IPS-18c (cell line): ENCODE data around the gene MBOAT7.
"Not testable (repeated sequence)": the region's sequence is repeated elsewhere in the genome, so short reads cannot be mapped to it uniquely, and the experiment has no call there.

ENCODE experiments used
- H3K4me3 ChIP-seq: 2 replicates; pipeline ENCODE4 v1.7.0; 2013; ENCODE audit warnings: low read depth, mild to moderate bottlenecking, low read length, moderate library complexity; ENCODE audit not compliant: insufficient read depth
- H3K9me3 ChIP-seq: one replicate; pipeline ENCODE4 v1.6.1; 2013; ENCODE audit warnings: mild to moderate bottlenecking, low read length, moderate library complexity; ENCODE audit not compliant: control insufficient read depth, insufficient read depth

Gene MBOAT7

DNA sequence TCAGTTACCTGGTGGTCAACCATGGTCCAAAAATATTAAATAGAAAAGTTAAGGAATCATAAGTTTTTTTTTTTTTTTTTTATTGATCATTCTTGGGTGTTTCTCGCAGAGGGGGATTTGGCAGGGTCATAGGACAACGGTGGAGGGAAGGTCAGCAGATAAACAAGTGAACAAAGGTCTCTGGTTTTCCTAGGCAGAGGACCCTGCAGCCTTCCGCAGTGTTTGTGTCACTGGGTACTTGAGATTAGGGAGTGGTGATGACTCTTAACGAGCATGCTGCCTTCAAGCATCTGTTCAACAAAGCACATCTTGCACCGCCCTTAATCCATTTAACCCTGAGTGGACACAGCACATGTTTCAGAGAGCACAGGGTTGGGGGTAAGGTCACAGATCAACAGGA, 24.8 kb upstream of the MBOAT7 start:
- not testable (repeated sequence) for H3K9me3 ChIP-seq, H3K4me3 ChIP-seq

DNA sequence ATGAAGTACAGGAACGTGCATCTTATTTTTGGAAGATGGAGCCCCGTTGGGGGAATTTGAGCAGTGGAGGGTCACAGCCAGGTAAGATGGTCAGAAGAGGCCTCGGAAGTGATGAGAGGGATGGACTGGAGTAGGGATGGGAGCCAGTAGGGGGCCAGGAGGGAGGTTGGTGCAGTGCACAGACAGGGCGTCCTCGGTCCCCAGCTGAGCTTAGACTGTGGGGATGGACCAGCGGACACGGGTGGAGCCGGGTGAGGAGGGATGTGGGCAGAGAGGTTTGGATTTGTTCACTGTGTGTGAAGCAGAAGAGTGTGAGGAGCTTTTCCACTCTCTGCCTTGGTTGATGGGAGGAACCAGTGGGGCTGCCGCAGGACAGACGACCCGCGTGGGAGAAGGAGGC, 21.9 kb upstream of the MBOAT7 start:
- Histone ChIP-seq H3K9me3 (no peaks in the 10 kb centered on the region), H3K4me3 (no peak overlapping the region)

DNA sequence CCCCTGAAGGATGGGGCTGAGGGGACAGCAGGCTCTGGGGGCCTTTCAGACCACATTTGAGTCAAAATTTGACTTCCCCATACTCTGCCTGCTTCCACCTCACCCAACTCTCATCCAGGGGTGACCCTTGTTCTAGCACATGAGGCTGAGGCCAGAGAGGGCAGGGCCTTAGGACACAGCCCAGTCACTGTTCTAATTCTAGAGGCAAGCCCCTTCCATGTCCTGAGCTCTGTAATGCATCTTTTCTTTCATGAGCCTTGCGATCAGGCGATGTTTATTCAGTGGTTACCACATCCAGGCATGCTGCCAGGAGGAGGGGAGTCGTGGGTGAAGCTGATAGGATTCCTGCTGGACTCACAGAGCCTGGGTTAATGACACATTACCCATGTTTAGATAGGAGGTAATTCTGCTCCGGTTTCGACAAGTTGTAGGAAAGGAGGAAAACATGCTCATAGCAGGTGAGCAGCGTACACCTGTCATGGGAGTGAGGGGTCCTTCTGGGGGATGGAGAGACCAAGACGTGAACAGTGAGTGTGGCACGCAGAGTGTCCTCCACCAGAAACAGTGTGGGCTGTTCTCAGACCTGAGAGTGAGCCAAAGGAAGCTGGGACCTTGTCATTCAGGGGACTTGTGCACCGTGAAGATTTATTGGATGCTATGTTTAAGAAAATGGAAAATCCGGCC, 20.6 kb upstream of the MBOAT7 start:
- no peak overlapping the region for H3K4me3 ChIP-seq
- no peaks in the 10 kb centered on the region for H3K9me3 ChIP-seq

DNA sequence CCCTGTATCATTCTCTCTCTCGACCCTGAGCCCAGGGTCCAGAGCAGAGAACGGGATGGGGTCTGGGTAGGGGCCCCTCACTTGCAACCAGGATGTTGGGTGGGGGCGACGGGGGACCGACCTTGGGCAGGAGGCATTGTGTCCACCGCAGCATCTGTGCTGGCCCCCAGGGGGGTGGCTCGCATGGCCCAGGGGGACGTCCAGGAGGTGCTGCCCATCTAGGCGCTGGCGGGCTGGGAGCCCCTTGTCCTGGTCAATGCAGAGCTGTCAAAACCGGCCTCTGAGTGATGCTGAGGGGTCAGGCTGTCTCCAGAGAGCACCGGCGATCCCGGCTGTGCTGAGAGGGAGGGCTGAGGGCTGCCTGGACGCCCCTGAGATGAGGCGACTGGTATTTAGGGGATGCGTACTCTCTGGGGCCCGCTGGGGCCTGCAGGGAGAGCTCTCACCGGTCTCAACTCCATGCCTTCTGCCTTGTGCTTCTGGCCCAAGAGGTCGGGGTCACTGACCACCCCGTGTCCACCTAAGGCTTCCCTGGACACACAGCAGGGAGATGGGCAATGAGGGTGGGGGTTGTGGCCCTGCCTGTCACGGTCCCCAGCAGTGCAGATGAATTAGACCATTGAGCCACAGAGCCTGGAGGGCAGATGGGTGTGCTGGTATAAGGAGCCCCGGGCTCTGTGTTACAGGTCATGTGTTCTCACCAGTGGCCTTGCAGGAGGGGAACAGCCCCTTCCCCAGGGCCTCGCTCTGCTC, 19.9 kb upstream of the MBOAT7 start:
- H3K9me3 ChIP-seq, result no peaks in the 10 kb centered on the region
- no peak overlapping the region for H3K4me3 ChIP-seq

DNA sequence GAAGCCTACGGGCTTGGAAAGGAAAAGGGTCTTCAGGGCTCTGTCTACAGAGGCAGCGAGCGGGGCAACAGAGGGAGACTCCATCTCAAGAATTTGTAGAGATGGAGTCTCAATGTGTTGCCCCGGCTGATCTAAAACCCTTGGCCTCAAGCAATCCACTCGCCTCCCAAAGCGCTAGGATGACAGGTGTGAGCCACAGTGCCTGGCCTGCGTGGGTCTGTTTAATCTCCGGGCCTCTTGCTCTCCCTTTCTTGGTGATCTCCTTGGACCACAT, 19.3 kb upstream of the MBOAT7 start:
- Histone ChIP-seq H3K4me3 (no peak overlapping the region), H3K9me3 (no peaks in the 10 kb centered on the region)

DNA sequence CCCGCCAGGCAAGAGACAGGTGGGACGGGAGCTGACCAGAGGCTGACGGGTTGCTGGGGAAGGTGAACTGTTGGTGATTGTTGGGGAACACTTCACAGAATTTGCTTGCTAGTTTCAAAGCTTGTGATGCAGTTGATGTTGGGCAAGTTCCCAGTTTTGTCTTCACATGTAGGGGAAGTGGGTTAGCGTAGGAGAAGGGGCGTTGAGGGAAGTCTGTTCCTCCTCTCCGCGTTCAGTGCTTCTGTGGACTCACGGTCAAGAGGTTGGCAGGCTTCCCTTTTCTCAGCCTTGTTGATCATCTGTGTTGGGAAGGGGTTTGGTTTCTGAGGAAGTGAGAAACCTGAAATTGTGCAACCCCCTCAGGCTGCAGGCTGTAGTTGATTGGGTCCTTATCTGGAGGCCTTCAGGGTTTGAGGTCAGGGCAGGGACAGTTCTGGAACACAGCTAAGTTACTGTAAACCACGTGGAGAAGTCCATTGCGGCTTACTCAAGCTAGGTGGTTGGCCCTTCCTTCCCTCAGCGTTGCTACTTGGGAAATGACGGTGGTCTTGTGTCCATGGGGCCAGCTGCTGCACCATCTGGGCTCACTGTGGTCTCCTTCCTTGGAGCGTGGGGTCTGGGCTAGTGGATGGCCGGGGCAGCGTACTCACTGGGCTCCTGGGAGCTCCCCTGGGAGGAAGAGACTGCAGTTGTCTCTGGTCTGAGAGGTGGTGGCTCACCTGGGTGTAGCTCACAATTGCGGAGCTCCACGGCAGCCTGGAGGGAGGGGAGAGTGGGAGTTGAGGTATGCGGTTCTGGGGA, 18.8 kb upstream of the MBOAT7 start:
- Histone ChIP-seq H3K9me3 (no peaks in the 10 kb centered on the region), H3K4me3 (no peak overlapping the region)

DNA sequence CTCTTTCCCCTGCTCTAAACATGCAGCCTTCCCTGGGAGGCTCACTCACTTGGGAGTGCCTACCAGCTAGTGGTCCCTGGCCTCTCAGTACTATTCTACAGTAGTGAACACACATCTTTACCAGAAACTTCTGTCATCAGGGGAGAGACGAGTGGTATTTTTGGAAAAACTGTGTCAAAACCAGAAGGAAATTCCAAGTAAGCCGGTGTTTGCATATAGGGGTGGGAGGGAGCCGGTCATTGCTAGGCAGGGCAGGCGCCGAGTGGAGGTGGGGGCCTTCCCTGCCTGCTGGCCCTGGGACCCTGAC, 18.2 kb upstream of the MBOAT7 start:
- Histone ChIP-seq H3K9me3 (no peaks in the 10 kb centered on the region), H3K4me3 (no peak overlapping the region)

DNA sequence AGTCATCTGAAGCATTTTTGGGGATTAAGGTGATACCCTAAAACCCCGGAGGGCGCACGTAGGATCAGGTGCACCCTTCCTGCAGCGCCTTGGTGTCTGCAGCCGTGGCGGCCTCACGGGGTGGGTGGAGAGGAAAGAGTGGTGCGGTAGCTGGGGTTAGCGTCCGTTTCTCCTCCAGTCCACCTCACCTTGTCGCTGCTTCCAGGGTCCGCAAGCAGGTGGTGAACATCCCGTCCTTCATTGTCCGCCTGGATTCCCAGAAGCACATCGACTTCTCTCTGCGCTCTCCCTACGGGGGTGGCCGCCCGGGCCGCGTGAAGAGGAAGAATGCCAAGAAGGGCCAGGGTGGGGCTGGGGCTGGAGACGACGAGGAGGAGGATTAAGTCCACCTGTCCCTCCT, 17.8 kb upstream of the MBOAT7 start:
- H3K9me3 ChIP-seq, H3K4me3 ChIP-seq: not testable (repeated sequence)

DNA sequence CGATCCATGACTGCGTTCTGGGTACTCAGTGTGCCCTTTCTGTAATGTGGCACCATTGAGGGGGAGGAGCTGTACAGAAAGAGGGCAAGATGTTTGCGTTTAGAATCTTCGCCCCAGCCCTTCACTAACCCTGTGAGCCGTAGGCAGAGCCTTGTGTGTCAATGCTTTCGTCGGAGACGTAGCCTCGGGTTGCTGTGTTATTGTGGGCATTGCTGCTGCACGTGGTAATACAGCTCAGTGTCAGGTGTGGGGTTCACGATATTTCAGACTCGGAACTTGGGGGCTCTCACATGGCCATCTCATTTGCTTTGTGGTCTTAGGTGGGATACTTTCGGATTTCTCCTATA, 17.4 kb upstream of the MBOAT7 start:
- H3K4me3 ChIP-seq, result no peak overlapping the region
- no peaks in the 10 kb centered on the region for H3K9me3 ChIP-seq

DNA sequence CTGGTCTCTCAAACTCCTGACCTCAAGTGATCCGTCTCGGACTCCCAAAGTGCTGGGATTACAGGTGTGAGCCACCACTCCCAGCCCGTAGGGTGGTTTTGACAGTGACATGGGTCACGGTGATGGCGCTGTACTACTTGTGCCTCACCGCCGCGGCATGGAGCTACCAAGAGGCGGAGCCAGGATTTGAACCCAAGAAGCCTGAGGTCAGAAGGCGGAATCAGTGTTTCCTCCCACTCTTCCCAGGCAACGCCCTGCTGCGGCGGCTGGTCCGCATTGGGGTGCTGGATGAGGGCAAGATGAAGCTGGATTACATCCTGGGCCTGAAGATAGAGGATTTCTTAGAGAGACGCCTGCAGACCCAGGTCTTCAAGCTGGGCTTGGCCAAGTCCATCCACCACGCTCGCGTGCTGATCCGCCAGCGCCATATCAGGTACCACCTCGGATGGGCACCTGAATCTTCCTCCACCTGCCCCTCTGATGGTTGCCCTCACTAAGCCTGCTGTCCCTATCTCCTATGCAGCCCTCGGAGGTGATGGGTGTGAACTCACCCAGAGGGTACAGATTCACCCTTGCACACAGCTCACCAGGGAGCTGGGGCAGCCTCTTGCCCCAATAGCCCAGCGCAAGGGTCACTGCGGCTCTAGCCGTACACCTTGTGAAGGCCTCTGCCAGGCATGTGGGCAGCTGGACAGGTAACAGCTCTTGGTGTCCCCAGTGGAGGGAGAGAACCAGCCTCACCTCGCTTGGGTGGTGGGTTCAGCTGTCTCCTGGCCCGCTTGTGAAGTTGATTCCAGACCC, 16.9 kb upstream of the MBOAT7 start:
- Histone ChIP-seq H3K9me3 (no peaks in the 10 kb centered on the region), H3K4me3 (no peak overlapping the region)

DNA sequence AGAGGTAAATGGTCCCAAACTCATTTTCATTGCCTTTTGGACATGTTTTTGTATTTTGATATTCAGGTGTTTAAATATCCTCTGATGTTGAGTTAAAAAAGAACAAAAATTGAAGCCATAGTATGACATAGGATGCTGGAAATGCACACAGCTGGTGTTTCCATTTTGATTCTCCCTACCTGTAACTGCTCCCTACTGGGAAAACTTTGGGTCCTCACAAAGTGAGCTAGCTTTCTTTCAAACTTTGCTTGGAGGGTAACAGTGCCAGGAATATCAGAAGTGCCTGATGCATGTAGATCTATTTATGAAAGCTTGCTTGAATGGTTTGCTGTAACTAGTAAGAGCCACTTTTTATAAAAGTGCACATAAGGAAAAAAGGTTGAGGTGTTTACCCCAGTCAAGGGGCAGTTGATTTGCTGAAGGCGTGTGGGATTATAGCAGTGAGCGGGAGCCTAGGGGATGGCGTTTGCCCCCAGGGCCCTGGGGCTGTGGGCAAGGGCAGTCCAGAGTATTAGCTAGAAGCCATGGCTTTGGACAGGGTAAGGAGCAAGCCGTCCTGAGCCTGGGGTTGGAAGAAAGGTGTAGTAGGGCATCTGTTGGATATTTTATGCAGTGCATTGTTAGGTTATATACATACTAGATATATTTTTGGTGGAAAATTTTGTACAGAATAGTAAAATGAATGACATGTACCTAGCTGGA, 15.5 kb upstream of the MBOAT7 start:
- no peaks in the 10 kb centered on the region for H3K9me3 ChIP-seq
- no peak overlapping the region for H3K4me3 ChIP-seq

DNA sequence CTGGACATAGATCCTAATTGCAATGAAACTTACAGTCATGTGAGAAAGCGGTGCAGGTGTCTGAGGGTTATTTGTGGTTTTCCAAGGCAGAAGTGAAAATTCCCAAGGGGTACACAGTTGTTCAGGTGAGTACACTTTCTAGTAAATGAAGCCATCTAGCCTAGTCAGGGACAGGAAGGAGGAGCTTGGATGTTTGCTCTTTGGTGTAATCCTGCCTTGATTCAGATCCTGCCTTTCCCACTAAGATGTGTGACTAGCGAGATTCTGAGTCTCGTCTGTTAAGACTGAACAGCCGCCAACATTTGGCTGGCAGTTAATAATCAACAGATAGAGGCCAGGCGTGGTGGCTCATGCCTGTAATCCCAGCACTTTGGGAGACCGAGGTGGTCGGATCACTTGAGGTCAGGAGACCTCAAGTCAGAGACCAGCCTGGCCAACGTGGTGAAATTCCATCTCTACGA, 13.8 kb upstream of the MBOAT7 start:
- Histone ChIP-seq H3K4me3 (no peak overlapping the region), H3K9me3 (no peaks in the 10 kb centered on the region)

DNA sequence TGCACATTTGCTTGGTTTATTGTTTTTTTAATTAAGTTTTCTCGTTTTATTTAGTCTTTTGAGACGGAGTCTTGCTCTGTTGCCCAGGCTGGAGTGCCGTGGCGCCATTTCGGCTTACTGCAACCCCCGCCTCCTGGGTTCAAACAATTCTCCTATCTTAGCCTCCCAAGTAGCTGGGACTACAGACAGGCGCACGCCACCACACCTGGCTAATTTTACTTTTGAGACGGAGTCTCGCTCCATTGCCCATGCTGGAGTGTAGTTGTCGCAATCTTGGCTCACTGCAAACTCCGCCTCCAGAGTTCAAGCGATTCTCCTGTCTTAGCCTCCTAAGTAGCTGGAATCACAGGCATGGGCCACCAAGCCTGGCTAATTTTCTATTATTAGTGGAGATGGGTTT, 12.6 kb upstream of the MBOAT7 start:
- peak overlapping the region; percentile 95 for H3K4me3 ChIP-seq
- H3K9me3 ChIP-seq, result no peaks in the 10 kb centered on the region

DNA sequence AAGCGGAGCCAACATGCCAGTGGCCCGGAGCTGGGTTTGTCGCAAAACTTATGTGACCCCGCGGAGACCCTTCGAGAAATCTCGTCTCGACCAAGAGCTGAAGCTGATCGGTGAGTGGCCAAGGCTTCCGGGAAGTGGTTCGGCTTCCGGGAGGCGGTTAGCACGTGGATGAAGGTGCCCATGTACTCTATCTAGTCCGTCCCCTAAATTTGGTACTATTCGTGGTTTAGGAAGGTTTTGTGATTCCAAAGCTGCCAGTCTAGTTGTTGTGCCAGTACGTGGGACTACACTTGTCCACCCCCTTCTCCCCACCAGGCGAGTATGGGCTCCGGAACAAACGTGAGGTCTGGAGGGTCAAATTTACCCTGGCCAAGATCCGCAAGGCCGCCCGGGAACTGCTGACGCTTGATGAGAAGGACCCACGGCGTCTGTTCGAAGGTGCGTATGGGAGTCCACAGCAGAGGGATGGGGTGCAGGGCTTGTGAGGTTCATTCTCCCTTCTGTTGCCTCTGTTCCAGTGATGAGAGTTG, 11.9 kb upstream of the MBOAT7 start:
- Histone ChIP-seq H3K4me3 (peak overlapping the region; percentile 95), H3K9me3 (no peaks in the 10 kb centered on the region)

DNA sequence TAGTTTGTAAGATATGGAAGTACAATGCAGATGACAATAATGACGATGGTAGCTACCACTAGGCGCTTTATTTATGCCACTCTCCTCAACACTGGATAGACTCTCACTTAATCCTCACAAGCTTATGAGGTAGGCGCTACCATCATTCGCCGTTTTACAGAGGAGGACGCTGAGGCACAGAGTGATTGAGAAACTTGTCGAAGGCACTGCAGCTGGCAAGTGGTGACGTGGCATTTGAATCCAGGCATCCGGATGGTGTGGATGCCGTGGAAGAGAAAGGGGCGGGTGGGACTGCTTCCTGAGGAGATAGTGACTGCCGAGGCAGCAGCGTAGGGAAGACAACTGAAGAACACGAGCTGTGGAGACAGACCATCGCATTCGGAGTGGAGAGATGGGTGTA, 10.0 kb upstream of the MBOAT7 start:
- no peak overlapping the region for H3K4me3 ChIP-seq

DNA sequence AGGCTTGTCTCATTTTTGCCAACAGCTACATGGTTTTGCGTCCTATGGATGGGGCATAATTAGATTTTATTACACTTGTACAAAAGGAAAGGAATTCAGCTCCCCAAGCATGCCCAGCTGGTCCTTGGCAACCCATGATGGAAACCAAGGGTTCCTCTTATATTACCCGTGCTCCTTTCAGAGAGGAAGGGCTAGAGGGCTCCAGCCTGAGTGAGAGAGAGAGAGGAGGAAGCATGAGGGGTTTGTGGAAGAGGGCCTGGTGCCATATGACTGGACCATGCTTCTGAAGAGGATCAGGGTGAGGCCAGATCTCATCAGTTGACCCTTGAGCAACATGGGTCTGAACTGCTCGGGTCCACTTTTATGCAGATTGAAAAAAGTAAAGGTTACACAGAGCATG, 7.7 kb upstream of the MBOAT7 start:
- Histone ChIP-seq H3K4me3 (no peak overlapping the region), H3K9me3 (no peaks in the 10 kb centered on the region)

More for the DNA sequence above, 10.0 kb upstream of the MBOAT7 start:
- H3K9me3 ChIP-seq, result no peaks in the 10 kb centered on the region

DNA sequence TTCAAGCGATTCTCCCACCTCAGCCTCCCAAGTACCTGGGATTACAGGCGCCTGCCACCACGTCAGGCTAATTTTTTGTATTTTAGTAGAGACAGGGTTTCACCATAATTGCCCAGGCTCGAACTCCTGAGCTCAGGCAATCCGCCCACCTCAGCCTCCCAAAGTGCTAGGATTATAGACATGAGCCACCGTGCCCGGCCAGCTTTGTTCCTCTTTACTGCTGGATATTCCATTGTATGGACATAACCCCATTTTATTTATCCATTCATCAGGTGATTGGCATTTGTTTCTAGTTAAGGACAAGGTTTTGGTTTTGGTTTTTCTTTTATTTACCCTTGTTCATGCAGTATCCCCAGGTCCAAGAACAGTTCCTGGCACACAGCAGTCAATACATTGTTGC, 7.2 kb upstream of the MBOAT7 start:
- H3K9me3 ChIP-seq, result no peaks in the 10 kb centered on the region
- H3K4me3 ChIP-seq, result no peak overlapping the region
